ENCODE results near the gene ZNF638. TPM values are rescaled to one million over a fixed set of nuclear protein-coding genes. Genes with fewer than 3 reads are reported as not detected.

The ZNF638 gene
- total and polyA plus RNA-seq, 9 of the 15 experiments (the other 6 are each of a cell fraction or from before 2014, with no cell fraction given), result 53.3 to 165 (median 98.8) TPM

- no peaks in the 10 kb centered on the region for H3K9me1 ChIP-seq (ENCODE audit: control insufficient read depth, insufficient read depth, low read length)
- no peak overlapping the region for H2AFZ ChIP-seq (ENCODE audit: low read depth, low read length)
- peaks cover 70% of the 10 kb centered on the region for H3K79me2 ChIP-seq (ENCODE audit: control insufficient read depth, insufficient read depth, low read length)
- H3K4me2 ChIP-seq (ENCODE audit: insufficient read depth, low read length), result peak overlapping the region; percentile 96
- POLR2A ChIA-PET, result interaction anchor here (1.2 to 3.8 kb wide), 3 partner anchors 12 to 119 kb away, joined by 3 to 24 read pairs (median 5); no protein-coding TSS in a partner anchor
- H3K9ac ChIP-seq (ENCODE audit: insufficient read depth in 1 of 2, low read depth in 2 of 2, low read length in 2 of 2), result peak overlapping the region in 1 of 2 experiments; percentile 95; a peak in 2 of 4 replicates
- intact Hi-C loops (cut with micrococcal nuclease) (no loop called here), in situ Hi-C loops (cut with MboI) (no loop called here)
- no peaks in the 10 kb centered on the region for H3K9me3 ChIP-seq (replicated peaks; ENCODE audit: control insufficient read depth, insufficient read depth, low read depth, low read length)
- no TSS peak for BruUV-seq (replicated peaks)
- WGBS (ENCODE audit: insufficient coverage, low coverage, missing lambda C conversion rate), result 2% methylated on average over 3 of the region's 3 CpGs
- H3K4me1 ChIP-seq (replicated peaks in 1 of 2; ENCODE audit: control insufficient read depth in 2 of 2, insufficient read depth in 2 of 2, low read length in 2 of 2), result peaks cover 4 to 8% of the 10 kb centered on the region in 2 experiments; a peak in 3 of 5 replicates
- H3K4me3 ChIP-seq, result peak overlapping the region; percentile 98
- DNase-seq (ENCODE audit: extremely low read depth in 1 of 4, low spot score in 3 of 4), result peak in 1 of 4 experiments; percentile 18
- peak overlapping the region; percentile 51; the same call in 2 of the 3 replicates for H3K27ac ChIP-seq (ENCODE audit: extremely low read depth, low read depth, low read length)
- no peaks in the 10 kb centered on the region for H3K27me3 ChIP-seq (ENCODE audit: control insufficient read depth in 2 of 2, insufficient read depth in 2 of 2, low read length in 2 of 2)
- CTCF ChIA-PET (ENCODE audit: low intra/inter-chr PET ratio), result no interaction called here
- no peak for FAIRE-seq
- peaks cover 8% of the 10 kb centered on the region for H4K20me1 ChIP-seq (replicated peaks; ENCODE audit: control insufficient read depth, insufficient read depth, low read length)
- TF ChIP-seq ZKSCAN8 (CRISPR knock-in tag; IDR thresholded peaks at IDR 0.05) (peak; percentile 69; the same call in 1 of the 2 replicates), PKNOX1 (IDR thresholded peaks at IDR 0.05) (peak; percentile 30; the same call in 1 of the 2 replicates), NFIX (CRISPR knock-in tag; IDR thresholded peaks at IDR 0.05; ENCODE audit: low read depth) (no peak), SMARCA4 (IDR thresholded peaks at IDR 0.05) (peak; percentile 51), STAG1 (CRISPR knock-in tag; IDR thresholded peaks at IDR 0.05; ENCODE audit: borderline replicate concordance) (no peak), SAP30 (IDR thresholded peaks at IDR 0.05; ENCODE audit: borderline replicate concordance, insufficient read depth, low read depth, low read length, poor library complexity, severe bottlenecking) (no peak), NBN (IDR thresholded peaks at IDR 0.05; ENCODE audit: low read depth) (0 out of 2 replicates have a peak, but pooled peaks have one; percentile 27), ELF1 (tag; IDR thresholded peaks at IDR 0.05) (peak; percentile 54; the same call in 1 of the 2 replicates), KAT7 (CRISPR knock-in tag; IDR thresholded peaks at IDR 0.05; ENCODE audit: borderline replicate concordance) (no peak), JUND (IDR thresholded peaks at IDR 0.05; ENCODE audit: borderline replicate concordance, low read depth, low read length) (no peak), JUND (tag; IDR thresholded peaks at IDR 0.05; ENCODE audit: borderline replicate concordance, low read depth, low read length) (no peak), MCM3 (IDR thresholded peaks at IDR 0.05) (no peak), ZKSCAN1 (IDR thresholded peaks at IDR 0.05; ENCODE audit: low read depth, low read length) (peak; percentile 67; the same call in 1 of the 2 replicates), POLR2AphosphoS5 (IDR thresholded peaks at IDR 0.05; ENCODE audit: control insufficient read depth, insufficient read depth, low read depth, low read length) (no peak), ZBTB49 (CRISPR knock-in tag; IDR thresholded peaks at IDR 0.05; ENCODE audit: borderline replicate concordance) (no peak), PCBP1 (IDR thresholded peaks at IDR 0.05; ENCODE audit: low read depth, low read length, poor library complexity, severe bottlenecking) (no peak), ETV1 (tag; conservative IDR thresholded peaks at IDR 0.05; ENCODE audit: low read depth) (peak; percentile 44), ZNF586 (CRISPR knock-in tag; conservative IDR thresholded peaks at IDR 0.05) (no peak), ZNF316 (IDR thresholded peaks at IDR 0.05) (0 out of 2 replicates have a peak, but pooled peaks have one; percentile 35), SMC3 (conservative IDR thresholded peaks at IDR 0.05; ENCODE audit: insufficient read depth, low read depth, low read length) (no peak)
- ATAC-seq, result no peak
- peaks cover 35% of the 10 kb centered on the region for H3K36me3 ChIP-seq (ENCODE audit: control insufficient read depth, insufficient read depth, low read length)
These were observed 2.0 kb downstream of the ZNF638 start for GRCh38 chr2:71333619-71334018.

Measured in K562 (cell line).